ENCODE results near the gene ART1. TPM values are rescaled to one million over a fixed set of nuclear protein-coding genes. Genes with fewer than 3 reads are reported as not detected.

The ART1 gene
- total RNA-seq, 1 donor from 2014 or later, result not detected

DNA sequence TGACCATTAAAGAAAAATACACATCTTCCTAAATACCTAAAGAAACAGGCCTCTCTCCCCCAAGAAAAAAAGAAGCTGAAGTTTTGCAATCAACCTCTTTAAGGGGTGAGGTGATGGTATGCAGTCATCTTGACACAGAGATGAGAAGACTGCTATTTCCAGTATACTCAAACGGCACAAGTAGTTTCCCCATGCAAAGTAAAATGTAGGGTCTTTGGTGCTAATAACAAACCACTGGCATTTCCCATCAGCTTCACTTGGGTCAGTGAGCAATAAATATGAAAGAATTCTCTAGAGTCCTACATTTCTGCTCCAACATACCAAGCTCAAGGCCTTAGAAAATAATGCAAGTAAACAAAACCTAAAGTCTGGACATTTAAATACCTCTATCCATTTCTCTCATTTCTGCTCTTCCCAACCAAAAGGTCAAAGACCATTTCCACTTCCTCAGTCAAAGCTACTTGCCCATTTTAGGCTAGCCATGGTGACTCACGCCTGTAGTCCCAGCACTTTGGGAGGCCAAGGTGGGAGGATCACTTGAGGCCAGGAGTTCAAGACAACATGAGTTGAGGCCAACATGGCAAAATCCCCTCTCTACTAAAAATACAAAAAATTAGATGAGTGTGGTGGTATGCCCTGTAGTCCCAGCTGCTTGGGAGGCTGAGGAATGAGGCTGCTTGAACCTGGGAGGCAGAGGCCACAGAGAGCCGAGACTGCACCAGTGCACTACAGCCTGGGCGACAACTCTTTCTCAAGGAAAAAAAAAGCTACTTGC lies 65.7 kb downstream of the ART1 start:
- DNase-seq (ENCODE audit: low spot score), result no peak

DNA sequence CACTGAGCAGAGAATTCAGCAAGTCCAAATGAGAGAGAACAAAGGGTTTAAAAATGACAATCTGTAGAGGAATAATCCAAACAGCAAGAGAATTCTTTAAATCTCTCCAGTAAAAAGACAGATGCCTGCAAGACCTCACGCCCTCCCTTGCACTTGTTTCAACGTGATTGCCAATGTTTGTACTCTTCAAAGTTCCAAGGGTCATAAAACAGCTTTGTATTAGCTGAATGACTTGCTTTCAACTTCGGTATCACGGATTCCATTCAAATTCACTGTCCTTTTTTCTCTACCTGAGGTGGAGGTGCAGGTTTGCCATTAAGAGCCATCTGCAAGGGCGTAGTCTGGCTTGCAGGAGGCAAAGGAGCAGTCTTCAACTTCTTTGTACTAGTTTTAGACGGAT lies 67.3 kb downstream of the ART1 start:
- DNase-seq (ENCODE audit: low spot score), result no peak

Other genes starting within 250 kb of the ART1 start
- gene ART5, start 3.1 kb upstream of the ART1 start, total RNA-seq, result not detected
- 1.3 TPM for gene CHRNA10, start 26.3 kb downstream of the ART1 start, total RNA-seq
- 78.7 TPM for gene NUP98, start 152.4 kb downstream of the ART1 start, total RNA-seq
- gene PGAP2, start 163.4 kb downstream of the ART1 start, total RNA-seq, result 8.3 TPM
- gene RHOG, start 195.8 kb downstream of the ART1 start, total RNA-seq, result 83.3 TPM
- gene STIM1, start 210.5 kb downstream of the ART1 start, total RNA-seq, result 125 TPM

Data from mesenteric fat pad (tissue), 1 donor.